ENCODE data around the gene ANKRD23. TPM values are rescaled to one million over a fixed set of nuclear protein-coding genes. Genes with fewer than 3 reads are reported as not detected.

ANKRD23 gene
- 0.81 TPM for polyA plus RNA-seq (2013, experiment 1 of 2)
- 0.89 TPM for polyA plus RNA-seq (2013, experiment 2 of 2)

- no peaks in the 10 kb centered on the region for H3K27me3 ChIP-seq (ENCODE audit: control insufficient read depth in 1 of 2, insufficient read depth in 1 of 2, low read length in 2 of 2)
- no peak within 1 kb of the TSS for H3K4ac ChIP-seq (ENCODE audit: low read depth in 1 of 2, low read length in 2 of 2)
- H3K4me2 ChIP-seq (ENCODE audit: low read length, poor library complexity, severe bottlenecking): no peak within 1 kb of the TSS
- peaks cover 26 to 42% of the 10 kb centered on the region in 2 experiments for H3K36me3 ChIP-seq (ENCODE audit: control insufficient read depth in 1 of 2, insufficient read depth in 2 of 2, low read depth in 1 of 2, low read length in 2 of 2)
- H3K27ac ChIP-seq (ENCODE audit: low read length, poor library complexity, severe bottlenecking): no peak within 1 kb of the TSS
- H3K9me3 ChIP-seq (ENCODE audit: control insufficient read depth, low read length): no peaks in the 10 kb centered on the region
- H3K18ac ChIP-seq (ENCODE audit: low read depth in 1 of 2, low read length in 2 of 2): no peak within 1 kb of the TSS
- H2BK5ac ChIP-seq (ENCODE audit: low read depth, low read length, poor library complexity, severe bottlenecking): no peak within 1 kb of the TSS
- no peak within 1 kb of the TSS for H3K23ac ChIP-seq (ENCODE audit: low read length in 2 of 2)
- H3K14ac ChIP-seq (ENCODE audit: low read length in 2 of 2): no peak within 1 kb of the TSS
- no peak within 1 kb of the TSS for H2BK15ac ChIP-seq (ENCODE audit: low read depth, poor library complexity, severe bottlenecking)
- H2BK120ac ChIP-seq (ENCODE audit: low read depth, low read length): no peak within 1 kb of the TSS
- WGBS: 95% methylated on average over 10 of the region's 14 CpGs
- no peak within 1 kb of the TSS for H3K4me3 ChIP-seq (ENCODE audit: insufficient read depth in 1 of 2, low read depth in 1 of 2, low read length in 2 of 2)
- H2BK12ac ChIP-seq (ENCODE audit: low read length in 2 of 2): no peak within 1 kb of the TSS
- peaks cover 1% of the 10 kb centered on the region for H3K79me1 ChIP-seq (replicated peaks; ENCODE audit: low read length, poor library complexity, severe bottlenecking)
- no peak within 1 kb of the TSS for H4K8ac ChIP-seq (ENCODE audit: low read length)
- H3K9ac ChIP-seq (ENCODE audit: low read length): no peak within 1 kb of the TSS
- H3K4me1 ChIP-seq (ENCODE audit: control insufficient read depth, insufficient read depth, low read depth, low read length): no peaks in the 10 kb centered on the region
- H4K91ac ChIP-seq (ENCODE audit: low read length): no peak within 1 kb of the TSS
- DNase-seq: no peak
- no peak within 1 kb of the TSS for H2AFZ ChIP-seq (ENCODE audit: low read depth, low read length)
- no peak within 1 kb of the TSS for H2AK5ac ChIP-seq (ENCODE audit: low read length, severe bottlenecking)
Measured at GRCh38 chr2:96843538-96844268, at the start of gene ANKRD23. Gene ANKRD23, minus strand, starts transcription at chr2:96844021. Its CDS starts 29 bp downstream, at chr2:96843992.

GRCh38 chr2:96891591-96892333 lies 47.9 kb upstream of the ANKRD23 start:
- Histone ChIP-seq H3K4me1 (ENCODE audit: control insufficient read depth, insufficient read depth, low read depth, low read length) (peaks cover 18% of the 10 kb centered on the region), H2BK15ac (ENCODE audit: low read depth, poor library complexity, severe bottlenecking) (peak overlapping the region; percentile 97), H3K23ac (ENCODE audit: low read length in 2 of 2) (peak overlapping the region in 1 of 2 experiments; percentile 93), H2BK5ac (ENCODE audit: low read depth, low read length, poor library complexity, severe bottlenecking) (no peak overlapping the region), H2BK12ac (ENCODE audit: low read length in 2 of 2) (peak overlapping the region; percentile 99 to 100), H3K4ac (ENCODE audit: low read depth in 1 of 2, low read length in 2 of 2) (peak overlapping the region; percentile 66 to 84), H3K27me3 (ENCODE audit: control insufficient read depth in 1 of 2, insufficient read depth in 1 of 2, low read length in 2 of 2) (peaks cover 0 to 4% of the 10 kb centered on the region in 2 experiments), H3K18ac (ENCODE audit: low read depth in 1 of 2, low read length in 2 of 2) (peak overlapping the region; percentile 81 to 94), H3K9me3 (ENCODE audit: control insufficient read depth, low read length) (no peaks in the 10 kb centered on the region), H3K27ac (ENCODE audit: low read length, poor library complexity, severe bottlenecking) (no peak overlapping the region), H3K14ac (ENCODE audit: low read length in 2 of 2) (peak overlapping the region in 1 of 2 experiments; percentile 93), H4K8ac (ENCODE audit: low read length) (peak overlapping the region; percentile 98), H2AK5ac (ENCODE audit: low read length, severe bottlenecking) (no peak overlapping the region), H2AFZ (ENCODE audit: low read depth, low read length) (peak overlapping the region; percentile 6), H3K4me2 (ENCODE audit: low read length, poor library complexity, severe bottlenecking) (no peak overlapping the region), H3K36me3 (ENCODE audit: control insufficient read depth in 1 of 2, insufficient read depth in 2 of 2, low read depth in 1 of 2, low read length in 2 of 2) (no peaks in the 10 kb centered on the region), H3K4me3 (ENCODE audit: insufficient read depth in 1 of 2, low read depth in 1 of 2, low read length in 2 of 2) (no peak overlapping the region), H3K79me1 (replicated peaks; ENCODE audit: low read length, poor library complexity, severe bottlenecking) (no peaks in the 10 kb centered on the region), H4K91ac (ENCODE audit: low read length) (peak overlapping the region; percentile 99), H3K9ac (ENCODE audit: low read length) (no peak overlapping the region), H2BK120ac (ENCODE audit: low read depth, low read length) (peak overlapping the region; percentile 96)
- DNase-seq: peak; percentile 62
- 54% methylated on average over 11 of the region's 11 CpGs for WGBS

- H2BK12ac ChIP-seq (ENCODE audit: low read length in 2 of 2): peak overlapping the region; percentile 70 to 79
- H3K23ac ChIP-seq (ENCODE audit: low read length in 2 of 2): no peak overlapping the region
- H2AK5ac ChIP-seq (ENCODE audit: low read length, severe bottlenecking): no peak overlapping the region
- H2AFZ ChIP-seq (ENCODE audit: low read depth, low read length): no peak overlapping the region
- H2BK5ac ChIP-seq (ENCODE audit: low read depth, low read length, poor library complexity, severe bottlenecking): no peak overlapping the region
- peak overlapping the region; percentile 64 to 66 for H3K4ac ChIP-seq (ENCODE audit: low read depth in 1 of 2, low read length in 2 of 2)
- H2BK15ac ChIP-seq (ENCODE audit: low read depth, poor library complexity, severe bottlenecking): peak overlapping the region; percentile 49
- no peak overlapping the region for H3K4me2 ChIP-seq (ENCODE audit: low read length, poor library complexity, severe bottlenecking)
- H4K91ac ChIP-seq (ENCODE audit: low read length): peak overlapping the region; percentile 2
- H3K4me1 ChIP-seq (ENCODE audit: control insufficient read depth, insufficient read depth, low read depth, low read length): peaks cover 18% of the 10 kb centered on the region
- peak overlapping the region in 1 of 2 experiments; percentile 76 for H3K14ac ChIP-seq (ENCODE audit: low read length in 2 of 2)
- 33% methylated on average over 6 of the region's 6 CpGs for WGBS
- no peaks in the 10 kb centered on the region for H3K36me3 ChIP-seq (ENCODE audit: control insufficient read depth in 1 of 2, insufficient read depth in 2 of 2, low read depth in 1 of 2, low read length in 2 of 2)
- peak overlapping the region; percentile 96 for H2BK120ac ChIP-seq (ENCODE audit: low read depth, low read length)
- H3K4me3 ChIP-seq (ENCODE audit: insufficient read depth in 1 of 2, low read depth in 1 of 2, low read length in 2 of 2): no peak overlapping the region
- peak overlapping the region; percentile 64 to 94 for H3K18ac ChIP-seq (ENCODE audit: low read depth in 1 of 2, low read length in 2 of 2)
- H3K9me3 ChIP-seq (ENCODE audit: control insufficient read depth, low read length): no peaks in the 10 kb centered on the region
- H3K9ac ChIP-seq (ENCODE audit: low read length): no peak overlapping the region
- H4K8ac ChIP-seq (ENCODE audit: low read length): peak overlapping the region; percentile 98
- no peak overlapping the region for H3K27ac ChIP-seq (ENCODE audit: low read length, poor library complexity, severe bottlenecking)
- H3K27me3 ChIP-seq (ENCODE audit: control insufficient read depth in 1 of 2, insufficient read depth in 1 of 2, low read length in 2 of 2): no peaks in the 10 kb centered on the region
- H3K79me1 ChIP-seq (replicated peaks; ENCODE audit: low read length, poor library complexity, severe bottlenecking): no peaks in the 10 kb centered on the region
- DNase-seq: peak; percentile 56
Measured at GRCh38 chr2:96890726-96891385, 47.0 kb upstream of the ANKRD23 start.
